Nephron progenitor cell (in vitro differentiated cells): ENCODE results near the gene HLA-C.

Source experiments
- DNase-seq: peaks from one replicate; pipeline ENCODE4 v3.0.0; 2021
- H3K27ac Mint-ChIP-seq: 2 replicates; pipeline ENCODE4 v1.8.0; 2021; ENCODE audit warnings: mild to moderate bottlenecking, moderate library complexity, mixed read lengths
- H3K27me3 Mint-ChIP-seq: 2 replicates; pipeline ENCODE4 v1.8.0; 2021; ENCODE audit warnings: mild to moderate bottlenecking, low read depth, mixed read lengths; ENCODE audit not compliant: poor library complexity
- H3K36me3 Mint-ChIP-seq: 2 replicates; pipeline ENCODE4 v1.8.0; 2021; ENCODE audit warnings: low read depth, mixed read lengths
- H3K4me1 Mint-ChIP-seq: 2 replicates; pipeline ENCODE4 v1.8.0; 2021; ENCODE audit warnings: mixed read lengths
- H3K4me3 Mint-ChIP-seq: 2 replicates; pipeline ENCODE4 v1.8.0; 2021; ENCODE audit warnings: mild to moderate bottlenecking, moderate library complexity, mixed read lengths
- H3K9me3 Mint-ChIP-seq: 2 replicates; pipeline ENCODE4 v1.8.0; 2021; ENCODE audit warnings: mild to moderate bottlenecking, moderate library complexity, mixed read lengths
- CTCF ChIP-seq: fragments of 200-600 bp; sonication (generic); IDR thresholded peaks from 2 replicates; pipeline ENCODE4 v1.5.0; 2021; ENCODE audit warnings: antibody characterized with exemption

The HLA-C gene

GRCh38 chr6:31271641-31272357 is at the start of gene HLA-C:
Gene HLA-C, minus strand, starts transcription at chr6:31272092. Its CDS starts 21 bp downstream, at chr6:31272071.
- TF ChIP-seq CTCF, result no peak
- peak; percentile 82 for DNase-seq
- peaks cover 15% of the 10 kb centered on the region for H3K36me3 Mint-ChIP-seq
- H3K9me3 Mint-ChIP-seq, result no peaks in the 10 kb centered on the region
- no peak within 1 kb of the TSS for H3K27ac Mint-ChIP-seq
- peaks cover 88% of the 10 kb centered on the region for H3K27me3 Mint-ChIP-seq
- H3K4me1 Mint-ChIP-seq, result peaks cover 43% of the 10 kb centered on the region
- peak within 1 kb of the TSS; percentile 81 for H3K4me3 Mint-ChIP-seq

- Mint-ChIP-seq H3K36me3 (no peaks in the 10 kb centered on the region), H3K27me3 (peaks cover 24% of the 10 kb centered on the region), H3K27ac (no peak overlapping the region), H3K9me3 (peaks cover 4% of the 10 kb centered on the region), H3K4me1 (no peaks in the 10 kb centered on the region), H3K4me3 (no peak overlapping the region)
- DNase-seq, result no peak
- TF ChIP-seq CTCF, result no peak
These were observed 49.3 kb upstream of the HLA-C start for GRCh38 chr6:31321005-31321707.

- H3K4me1 Mint-ChIP-seq, result no peaks in the 10 kb centered on the region
- H3K27me3 Mint-ChIP-seq, result peaks cover 21% of the 10 kb centered on the region
These were observed 45.1 kb upstream of the HLA-C start for GRCh38 chr6:31317036-31317435.

GRCh38 chr6:31309641-31310040 is 37.7 kb upstream of the HLA-C start:
- no peak for DNase-seq
- Mint-ChIP-seq H3K27me3 (peaks cover 9% of the 10 kb centered on the region), H3K4me1 (no peaks in the 10 kb centered on the region), H3K36me3 (no peaks in the 10 kb centered on the region), H3K9me3 (no peaks in the 10 kb centered on the region), H3K4me3 (no peak overlapping the region), H3K27ac (no peak overlapping the region)
- TF ChIP-seq CTCF, result no peak

More at GRCh38 chr6:31317036-31317435, 45.1 kb upstream of the HLA-C start:
- no peak overlapping the region for H3K27ac Mint-ChIP-seq
- no peaks in the 10 kb centered on the region for H3K9me3 Mint-ChIP-seq
- H3K36me3 Mint-ChIP-seq, result no peaks in the 10 kb centered on the region
- H3K4me3 Mint-ChIP-seq, result no peak overlapping the region
- no peak for DNase-seq
- no peak for TF ChIP-seq CTCF

GRCh38 chr6:31308845-31309175 is 36.9 kb upstream of the HLA-C start:
- TF ChIP-seq CTCF, result no peak
- H3K4me3 Mint-ChIP-seq, result no peak overlapping the region
- no peaks in the 10 kb centered on the region for H3K4me1 Mint-ChIP-seq
- peaks cover 12% of the 10 kb centered on the region for H3K27me3 Mint-ChIP-seq
- no peaks in the 10 kb centered on the region for H3K36me3 Mint-ChIP-seq
- H3K9me3 Mint-ChIP-seq, result no peaks in the 10 kb centered on the region
- no peak for DNase-seq
- H3K27ac Mint-ChIP-seq, result no peak overlapping the region
